C4-2B (cell line): Measurements from ENCODE around the gene RASGRP3.

Source experiments
- H3K27ac ChIP-seq: fragments of 450-650 bp; 2 replicates; pipeline ENCODE4 v1.5.1; 2017
- ZFX ChIP-seq: fragments of 450-650 bp; IDR thresholded peaks from 2 replicates; pipeline ENCODE4 v1.6.1; 2017
- TF ChIP-seq, protein P1 (sequence below): fragments of 450-650 bp; conservative IDR thresholded peaks from 2 replicates; pipeline ENCODE4 v1.5.1; 2017; ENCODE audit warnings: mild to moderate bottlenecking

RASGRP3 gene

GRCh38 chr2:33528441-33528950, 52.0 kb downstream of the RASGRP3 start:
- no peak for TF ChIP-seq ZFX
- TF ChIP-seq, protein P1, sequence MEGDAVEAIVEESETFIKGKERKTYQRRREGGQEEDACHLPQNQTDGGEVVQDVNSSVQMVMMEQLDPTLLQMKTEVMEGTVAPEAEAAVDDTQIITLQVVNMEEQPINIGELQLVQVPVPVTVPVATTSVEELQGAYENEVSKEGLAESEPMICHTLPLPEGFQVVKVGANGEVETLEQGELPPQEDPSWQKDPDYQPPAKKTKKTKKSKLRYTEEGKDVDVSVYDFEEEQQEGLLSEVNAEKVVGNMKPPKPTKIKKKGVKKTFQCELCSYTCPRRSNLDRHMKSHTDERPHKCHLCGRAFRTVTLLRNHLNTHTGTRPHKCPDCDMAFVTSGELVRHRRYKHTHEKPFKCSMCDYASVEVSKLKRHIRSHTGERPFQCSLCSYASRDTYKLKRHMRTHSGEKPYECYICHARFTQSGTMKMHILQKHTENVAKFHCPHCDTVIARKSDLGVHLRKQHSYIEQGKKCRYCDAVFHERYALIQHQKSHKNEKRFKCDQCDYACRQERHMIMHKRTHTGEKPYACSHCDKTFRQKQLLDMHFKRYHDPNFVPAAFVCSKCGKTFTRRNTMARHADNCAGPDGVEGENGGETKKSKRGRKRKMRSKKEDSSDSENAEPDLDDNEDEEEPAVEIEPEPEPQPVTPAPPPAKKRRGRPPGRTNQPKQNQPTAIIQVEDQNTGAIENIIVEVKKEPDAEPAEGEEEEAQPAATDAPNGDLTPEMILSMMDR, result no peak
- H3K27ac ChIP-seq, result no peak overlapping the region

DNA sequence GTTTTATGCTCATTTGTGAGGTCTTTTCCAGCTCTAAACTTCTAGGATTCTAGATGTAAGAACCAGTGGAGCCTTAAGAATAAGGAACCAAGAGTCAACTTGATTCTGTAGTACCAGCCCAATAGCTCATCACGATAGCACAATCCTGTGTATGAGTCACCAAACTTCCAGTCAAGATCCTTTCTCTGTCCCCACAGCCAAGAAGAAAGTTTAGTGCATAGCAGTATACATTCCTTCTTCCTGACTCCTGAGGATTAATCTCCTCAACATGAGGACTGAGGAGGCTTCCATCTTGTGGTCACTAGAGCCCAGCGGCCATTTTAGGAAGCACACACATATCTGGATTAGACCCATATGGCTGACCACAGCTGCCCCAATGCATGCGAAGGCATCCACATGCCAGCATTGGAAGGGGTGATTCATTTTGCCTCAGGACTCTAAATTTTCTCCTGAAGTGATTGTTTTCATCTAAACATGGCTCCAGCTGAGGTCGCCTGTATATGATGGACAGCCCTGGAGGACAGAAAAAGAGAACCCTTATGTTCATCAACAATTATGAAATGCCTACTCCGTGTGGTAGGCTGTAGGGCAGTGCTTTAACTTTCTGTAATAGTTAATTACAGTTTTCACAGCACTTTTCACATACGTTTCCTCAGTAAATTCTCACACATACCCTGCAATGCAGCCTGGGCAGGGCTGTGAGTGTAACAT, 53.5 kb downstream of the RASGRP3 start:
- no peak for TF ChIP-seq ZFX
- TF ChIP-seq, protein P1, result no peak
- no peak overlapping the region for H3K27ac ChIP-seq

DNA sequence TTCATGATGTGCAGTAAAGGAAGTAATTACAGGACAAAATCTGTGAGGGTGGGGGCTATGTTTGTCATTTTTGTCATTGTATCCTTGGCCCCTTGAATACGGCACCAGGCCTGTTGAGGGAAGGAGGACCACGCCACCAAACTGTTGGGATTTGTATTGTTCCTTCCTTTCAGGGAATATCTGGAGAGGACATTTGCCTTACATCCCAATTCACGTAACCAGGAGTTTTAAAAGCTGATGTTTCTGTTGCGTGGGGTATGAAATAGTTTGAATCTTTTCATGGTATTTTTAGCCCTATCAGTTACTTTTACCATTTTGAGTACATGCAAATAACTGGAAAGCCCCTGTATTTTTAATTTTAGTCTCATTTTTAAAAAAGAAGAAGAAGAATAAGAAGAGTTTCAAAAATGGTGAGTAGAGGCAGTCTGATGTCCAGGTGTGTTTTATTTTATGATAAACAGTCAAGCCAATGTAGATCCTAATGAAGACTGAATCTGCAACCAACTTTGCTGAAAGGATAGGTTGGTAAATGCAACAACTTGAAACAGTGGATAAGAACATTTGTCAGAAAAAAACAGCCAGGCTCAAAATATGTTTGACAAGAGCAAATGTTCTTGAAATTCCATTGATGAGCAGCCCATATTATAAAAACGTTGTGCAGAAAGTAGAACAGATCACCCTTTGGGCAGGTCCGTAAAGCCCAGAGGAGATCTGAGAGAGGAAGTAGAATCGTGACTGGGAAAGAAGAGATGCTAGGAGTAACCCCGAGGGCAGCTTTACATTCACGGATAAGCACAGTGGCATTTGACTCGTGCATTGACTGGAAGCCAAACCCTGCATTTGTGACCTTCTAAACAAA, 54.5 kb downstream of the RASGRP3 start:
- no peak overlapping the region for H3K27ac ChIP-seq
- TF ChIP-seq, protein P1, result no peak
- no peak for TF ChIP-seq ZFX

DNA sequence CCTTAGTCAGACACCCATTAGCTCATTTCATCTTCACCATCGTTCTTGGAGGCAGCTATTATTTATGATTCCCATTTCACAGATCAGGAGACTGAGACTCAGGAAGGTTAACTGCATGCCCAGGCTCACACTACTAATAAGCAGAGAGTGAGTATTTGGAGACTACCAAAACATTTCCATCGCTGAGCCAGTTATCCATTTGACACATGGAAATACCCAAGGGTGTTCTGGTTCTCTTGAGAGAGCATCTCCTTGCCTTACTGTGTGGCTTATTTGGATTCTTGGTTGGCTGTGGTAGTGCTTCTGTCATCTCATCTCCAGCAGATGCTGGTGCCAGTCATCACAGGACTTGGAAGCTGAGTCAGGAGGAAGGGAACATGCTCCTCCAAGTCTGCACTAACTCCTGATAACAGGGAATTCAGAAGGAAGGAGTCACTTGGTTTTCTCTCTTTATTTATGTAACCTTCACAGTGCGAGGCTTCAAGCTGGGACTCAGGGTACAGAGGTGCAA, 55.2 kb downstream of the RASGRP3 start:
- TF ChIP-seq, protein P1, result no peak
- no peak for TF ChIP-seq ZFX
- no peak overlapping the region for H3K27ac ChIP-seq

- TF ChIP-seq, protein P1, result no peak
- no peak for TF ChIP-seq ZFX
- H3K27ac ChIP-seq, result no peak overlapping the region
Observed at GRCh38 chr2:33532146-33532545, 55.7 kb downstream of the RASGRP3 start.

- no peak overlapping the region for H3K27ac ChIP-seq
- TF ChIP-seq, protein P1, result no peak
- TF ChIP-seq ZFX, result no peak
Observed at GRCh38 chr2:33532966-33533365, 56.5 kb downstream of the RASGRP3 start.

DNA sequence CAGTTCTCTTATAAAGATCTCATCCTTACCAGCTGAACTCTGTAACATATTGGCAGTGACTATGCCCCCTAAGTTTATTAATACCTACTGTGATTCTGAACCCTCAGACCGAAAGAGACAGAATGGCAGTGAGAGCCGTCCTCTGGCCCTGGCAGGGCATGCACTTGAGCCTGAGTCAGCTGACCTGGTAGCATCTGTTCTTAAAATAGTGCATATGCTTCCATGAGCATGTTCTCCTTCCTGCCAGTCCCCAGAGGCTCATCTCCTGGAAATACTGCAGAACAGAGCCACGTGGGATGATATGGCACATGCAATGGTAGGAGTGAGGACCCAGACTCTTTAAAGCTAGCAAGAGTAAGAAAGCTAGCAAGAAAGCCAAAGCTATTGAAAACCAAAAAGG, 59.0 kb downstream of the RASGRP3 start:
- no peak overlapping the region for H3K27ac ChIP-seq
- TF ChIP-seq, protein P1, result no peak
- no peak for TF ChIP-seq ZFX
